NCI-H1694 treated with DMSO at 0.1 percent for 48 hours (cell line): Measurements from ENCODE around the gene HSPBAP1.

Experiments used
- DNase-seq: peaks from one replicate; lab custom pipeline; 2025; lab: John Stamatoyannopoulos, UW

Gene HSPBAP1

GRCh38 chr3:122793568-122794416 lies at the start of gene HSPBAP1:
Gene HSPBAP1, minus strand, starts transcription at chr3:122793831. Its CDS starts 151 bp downstream, at chr3:122793680.
- DNase-seq = no peak

- no peak for DNase-seq
Observed at GRCh38 chr3:122835590-122835989, 42.0 kb upstream of the HSPBAP1 start.

- no peak for DNase-seq
Observed at GRCh38 chr3:122828281-122828680, 34.6 kb upstream of the HSPBAP1 start.

GRCh38 chr3:122826278-122826677 lies 32.6 kb upstream of the HSPBAP1 start:
- DNase-seq = no peak

GRCh38 chr3:122825460-122825859 lies 31.8 kb upstream of the HSPBAP1 start:
- DNase-seq = no peak

- DNase-seq = no peak
Observed at GRCh38 chr3:122824465-122825381, 31.1 kb upstream of the HSPBAP1 start.

- DNase-seq = no peak
Observed at GRCh38 chr3:122816587-122816986, 23.0 kb upstream of the HSPBAP1 start.

GRCh38 chr3:122810734-122811133 lies 17.1 kb upstream of the HSPBAP1 start:
- DNase-seq = no peak

- no peak for DNase-seq
Observed at GRCh38 chr3:122803977-122804376, 10.3 kb upstream of the HSPBAP1 start.

GRCh38 chr3:122802323-122802722 lies 8.7 kb upstream of the HSPBAP1 start:
- DNase-seq = no peak

- DNase-seq = no peak
Observed at GRCh38 chr3:122800706-122801237, 7.1 kb upstream of the HSPBAP1 start.

GRCh38 chr3:122800031-122800430 lies 6.4 kb upstream of the HSPBAP1 start:
- DNase-seq = no peak

- no peak for DNase-seq
Observed at GRCh38 chr3:122799322-122799721, 5.7 kb upstream of the HSPBAP1 start.

- no peak for DNase-seq
Observed at GRCh38 chr3:122797291-122797690, 3.7 kb upstream of the HSPBAP1 start.

- no peak for DNase-seq
Observed at GRCh38 chr3:122795674-122796195, 2.1 kb upstream of the HSPBAP1 start.

- DNase-seq = no peak
Observed at GRCh38 chr3:122794779-122795673, 1.4 kb upstream of the HSPBAP1 start, which contains the start of gene SLC49A4. Gene SLC49A4, plus strand, starts transcription at chr3:122795069. Its CDS starts 124 bp downstream, at chr3:122795193.

GRCh38 chr3:122794483-122794778 lies 800 bp upstream of the HSPBAP1 start:
- no peak for DNase-seq

GRCh38 chr3:122789585-122790273 lies 3.9 kb downstream of the HSPBAP1 start:
- DNase-seq = no peak

- DNase-seq = no peak
Observed at GRCh38 chr3:122787872-122788271, 5.8 kb downstream of the HSPBAP1 start.

- no peak for DNase-seq
Observed at GRCh38 chr3:122786066-122786465, 7.6 kb downstream of the HSPBAP1 start.

GRCh38 chr3:122785231-122785630 lies 8.4 kb downstream of the HSPBAP1 start:
- DNase-seq = no peak
